ENCODE data around the gene IQGAP2. TPM values are rescaled to one million over a fixed set of nuclear protein-coding genes. Genes with fewer than 3 reads are reported as not detected.

IQGAP2 gene
- total RNA-seq, 3 donors from 2014 or later (not counting 1 experiment from before 2014, with no cell fraction given) = 172 to 218 (median 207) TPM

GRCh38 chr5:76497065-76497460, 94.0 kb downstream of the IQGAP2 start:
- intact Hi-C loops (cut with micrococcal nuclease) = no loop called here
- 100% methylated on average over 1 of the region's 4 CpGs for WGBS (ENCODE audit: insufficient coverage)
- no peaks in the 10 kb centered on the region for H3K27me3 ChIP-seq (ENCODE audit: control insufficient read depth, insufficient read depth, low read length)
- ATAC-seq (no peak), DNase-seq (no peak)
- no peaks in the 10 kb centered on the region for H3K36me3 ChIP-seq (ENCODE audit: control insufficient read depth, insufficient read depth, low read length)
- no peaks in the 10 kb centered on the region for H3K27me3 Mint-ChIP-seq (ENCODE audit: low read depth in 2 of 2)
- H3K4me3 Mint-ChIP-seq = no peak overlapping the region
- H3K4me1 Mint-ChIP-seq = peaks cover 87 to 90% of the 10 kb centered on the region in 2 donors
- H3K4me1 ChIP-seq (ENCODE audit: control insufficient read depth, insufficient read depth, low read length) = peaks cover 28% of the 10 kb centered on the region
- TF ChIP-seq CTCF (IDR thresholded peaks at IDR 0.05) = no peak
- no peak overlapping the region for H3K27ac ChIP-seq (ENCODE audit: low read length)
- no peaks in the 10 kb centered on the region for H3K9me3 ChIP-seq (ENCODE audit: control insufficient read depth, insufficient read depth, low read length)
- no peaks in the 10 kb centered on the region for H3K9me3 Mint-ChIP-seq
- H3K36me3 Mint-ChIP-seq = no peaks in the 10 kb centered on the region
- peak overlapping the region; percentile 78 to 79 for H3K27ac Mint-ChIP-seq
- H3K4me3 ChIP-seq (ENCODE audit: low read length) = no peak overlapping the region

GRCh38 chr5:76497986-76498717, 95.1 kb downstream of the IQGAP2 start:
- ATAC-seq (no peak), DNase-seq (no peak)
- TF ChIP-seq CTCF (IDR thresholded peaks at IDR 0.05) = no peak
- H3K27me3 Mint-ChIP-seq (ENCODE audit: low read depth in 2 of 2) = no peaks in the 10 kb centered on the region
- intact Hi-C loops (cut with micrococcal nuclease) = no loop called here
- no peaks in the 10 kb centered on the region for H3K27me3 ChIP-seq (ENCODE audit: control insufficient read depth, insufficient read depth, low read length)
- H3K4me1 ChIP-seq (ENCODE audit: control insufficient read depth, insufficient read depth, low read length) = peaks cover 19% of the 10 kb centered on the region
- no peak overlapping the region for H3K27ac ChIP-seq (ENCODE audit: low read length)
- H3K4me3 Mint-ChIP-seq = no peak overlapping the region
- no peaks in the 10 kb centered on the region for H3K36me3 Mint-ChIP-seq
- H3K9me3 Mint-ChIP-seq = no peaks in the 10 kb centered on the region
- peaks cover 79 to 81% of the 10 kb centered on the region in 2 donors for H3K4me1 Mint-ChIP-seq
- 97% methylated on average over 3 of the region's 4 CpGs for WGBS (ENCODE audit: insufficient coverage)
- H3K4me3 ChIP-seq (ENCODE audit: low read length) = no peak overlapping the region
- no peaks in the 10 kb centered on the region for H3K36me3 ChIP-seq (ENCODE audit: control insufficient read depth, insufficient read depth, low read length)
- peak overlapping the region; percentile 78 to 79 for H3K27ac Mint-ChIP-seq
- no peaks in the 10 kb centered on the region for H3K9me3 ChIP-seq (ENCODE audit: control insufficient read depth, insufficient read depth, low read length)

- H3K27me3 ChIP-seq (ENCODE audit: control insufficient read depth, insufficient read depth, low read length) = no peaks in the 10 kb centered on the region
- intact Hi-C loops (cut with micrococcal nuclease) = no loop called here
- H3K9me3 ChIP-seq (ENCODE audit: control insufficient read depth, insufficient read depth, low read length) = no peaks in the 10 kb centered on the region
- Mint-ChIP-seq H3K27ac (peak overlapping the region; percentile 78 to 79), H3K4me3 (no peak overlapping the region), H3K9me3 (no peaks in the 10 kb centered on the region), H3K4me1 (peaks cover 75 to 80% of the 10 kb centered on the region in 2 donors), H3K27me3 (ENCODE audit: low read depth in 2 of 2) (no peaks in the 10 kb centered on the region), H3K36me3 (no peaks in the 10 kb centered on the region)
- no peak for TF ChIP-seq CTCF (IDR thresholded peaks at IDR 0.05)
- 92% methylated on average over 1 of the region's 2 CpGs for WGBS (ENCODE audit: insufficient coverage)
- ATAC-seq (no peak), DNase-seq (no peak)
- H3K4me1 ChIP-seq (ENCODE audit: control insufficient read depth, insufficient read depth, low read length) = peaks cover 26% of the 10 kb centered on the region
- no peak overlapping the region for H3K27ac ChIP-seq (ENCODE audit: low read length)
- no peaks in the 10 kb centered on the region for H3K36me3 ChIP-seq (ENCODE audit: control insufficient read depth, insufficient read depth, low read length)
- no peak overlapping the region for H3K4me3 ChIP-seq (ENCODE audit: low read length)
Observed at GRCh38 chr5:76499507-76500161, 96.5 kb downstream of the IQGAP2 start.
